ENCODE measurements around the gene TLE6. TPM values are rescaled to one million over a fixed set of nuclear protein-coding genes. Genes with fewer than 3 reads are reported as not detected.
"Not testable (repeated sequence)": the region's sequence is repeated elsewhere in the genome, so short reads cannot be mapped to it uniquely, and the experiment has no call there.

Gene TLE6
- total RNA-seq, 4 donors from 2014 or later, result 0.62 to 1.2 TPM; not detected in 2

DNA sequence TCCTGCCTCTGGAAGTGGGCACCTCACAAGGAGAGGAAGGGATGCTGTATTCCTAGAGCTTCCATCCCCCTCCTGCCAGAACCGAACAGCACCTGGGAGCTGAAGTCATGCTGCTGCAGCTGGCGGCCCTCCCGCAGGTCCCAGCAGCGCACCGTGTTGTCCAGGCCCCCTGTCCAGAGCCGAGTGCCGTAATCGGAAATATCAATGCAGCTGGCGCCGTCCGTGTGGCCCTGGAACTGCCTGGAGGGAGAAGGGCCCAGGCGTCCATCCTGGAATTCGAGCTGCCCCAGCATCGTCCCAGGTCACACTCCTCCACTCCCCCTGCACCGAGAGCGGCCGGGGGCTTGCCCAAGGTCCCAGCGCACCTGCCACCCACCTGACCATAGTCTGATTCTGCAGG lies 28.0 kb downstream of the TLE6 start:
- Histone ChIP-seq H3K27me3 (no peaks in the 10 kb centered on the region), H3K4me3 (no peak overlapping the region), H3K4me1 (no peaks in the 10 kb centered on the region), H3K9me3 (no peaks in the 10 kb centered on the region), H3K27ac (no peak overlapping the region), H3K36me3 (peaks cover 0 to 17% of the 10 kb centered on the region in 2 donors)
- intact Hi-C loops (cut with DNase I; ENCODE audit: low total_unique reads), result no loop called here
- TF ChIP-seq, protein P1, sequence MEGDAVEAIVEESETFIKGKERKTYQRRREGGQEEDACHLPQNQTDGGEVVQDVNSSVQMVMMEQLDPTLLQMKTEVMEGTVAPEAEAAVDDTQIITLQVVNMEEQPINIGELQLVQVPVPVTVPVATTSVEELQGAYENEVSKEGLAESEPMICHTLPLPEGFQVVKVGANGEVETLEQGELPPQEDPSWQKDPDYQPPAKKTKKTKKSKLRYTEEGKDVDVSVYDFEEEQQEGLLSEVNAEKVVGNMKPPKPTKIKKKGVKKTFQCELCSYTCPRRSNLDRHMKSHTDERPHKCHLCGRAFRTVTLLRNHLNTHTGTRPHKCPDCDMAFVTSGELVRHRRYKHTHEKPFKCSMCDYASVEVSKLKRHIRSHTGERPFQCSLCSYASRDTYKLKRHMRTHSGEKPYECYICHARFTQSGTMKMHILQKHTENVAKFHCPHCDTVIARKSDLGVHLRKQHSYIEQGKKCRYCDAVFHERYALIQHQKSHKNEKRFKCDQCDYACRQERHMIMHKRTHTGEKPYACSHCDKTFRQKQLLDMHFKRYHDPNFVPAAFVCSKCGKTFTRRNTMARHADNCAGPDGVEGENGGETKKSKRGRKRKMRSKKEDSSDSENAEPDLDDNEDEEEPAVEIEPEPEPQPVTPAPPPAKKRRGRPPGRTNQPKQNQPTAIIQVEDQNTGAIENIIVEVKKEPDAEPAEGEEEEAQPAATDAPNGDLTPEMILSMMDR (IDR thresholded peaks at IDR 0.05 in 4 of 5, conservative IDR thresholded peaks at IDR 0.05 in 1 of 5), result no peak
- no peak for TF ChIP-seq POLR2A (IDR thresholded peaks at IDR 0.05)
- in situ Hi-C loops (cut with MboI; ENCODE audit: low sequenced_read_pairs in 4 of 4), result no loop called here
- DNase-seq, result no peak
- no peak for ATAC-seq

DNA sequence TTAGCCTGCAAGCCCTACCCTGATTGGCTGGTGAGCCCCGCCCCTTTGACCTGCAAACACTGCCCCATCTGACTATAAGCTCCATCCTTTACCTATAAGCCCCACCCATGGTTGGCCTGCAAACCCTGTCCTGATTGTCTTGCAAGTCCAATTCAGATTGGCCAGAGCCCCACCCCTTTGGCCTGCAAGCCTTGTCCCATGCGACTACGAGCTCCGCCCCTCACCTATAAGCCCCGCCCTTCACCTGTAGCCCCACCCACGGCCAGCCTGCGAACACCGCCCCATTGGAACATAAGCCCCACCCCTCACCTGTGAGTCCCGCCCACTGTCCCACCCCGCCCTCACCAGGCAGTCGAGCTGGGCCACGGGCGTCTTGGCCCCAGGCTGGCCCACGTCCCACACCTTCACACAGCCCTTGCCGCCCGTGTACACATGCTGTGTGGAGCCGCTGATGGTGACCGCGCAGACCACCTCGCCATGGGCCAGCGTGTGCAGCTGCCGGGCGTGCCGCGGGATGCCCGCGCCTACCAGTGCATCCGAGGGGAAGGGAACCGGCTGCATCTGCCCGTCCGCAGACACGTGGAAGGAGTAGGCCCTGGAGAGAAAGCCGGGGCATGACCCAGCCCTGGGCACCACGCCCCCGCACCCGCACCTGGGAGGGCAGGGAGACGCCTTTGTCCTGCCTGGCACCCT lies 28.9 kb downstream of the TLE6 start:
- Histone ChIP-seq H3K4me1 (no peaks in the 10 kb centered on the region), H3K27me3 (no peaks in the 10 kb centered on the region), H3K36me3 (peaks cover 0 to 21% of the 10 kb centered on the region in 2 donors), H3K4me3 (no peak overlapping the region), H3K9me3 (no peaks in the 10 kb centered on the region), H3K27ac (no peak overlapping the region)
- in situ Hi-C loops (cut with MboI; ENCODE audit: low sequenced_read_pairs in 4 of 4) (no loop called here), intact Hi-C loops (cut with DNase I; ENCODE audit: low total_unique reads) (no loop called here)
- TF ChIP-seq, protein P1 (IDR thresholded peaks at IDR 0.05 in 4 of 5, conservative IDR thresholded peaks at IDR 0.05 in 1 of 5), result no peak
- TF ChIP-seq POLR2A (IDR thresholded peaks at IDR 0.05), result no peak
- no peak for DNase-seq
- no peak for ATAC-seq

DNA sequence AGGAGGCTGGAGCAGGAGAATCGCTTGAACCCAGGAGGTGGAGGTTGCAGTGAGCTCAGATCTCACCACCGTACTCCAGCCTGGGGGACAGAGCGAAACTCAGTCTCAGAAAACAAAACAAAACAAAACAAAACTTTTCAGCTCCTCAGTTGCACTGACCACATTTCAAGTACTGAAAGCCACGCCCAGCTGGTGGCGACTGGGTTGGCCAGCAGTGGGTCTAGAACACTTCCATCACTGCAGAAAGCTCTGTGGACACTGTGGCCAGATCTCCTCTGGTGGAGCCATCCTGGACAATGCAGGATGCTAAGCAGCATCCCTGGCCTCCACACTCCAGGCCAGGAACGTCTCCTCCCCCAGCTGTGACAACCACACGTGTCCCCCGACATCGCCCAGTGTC lies 30.6 kb downstream of the TLE6 start:
- in situ Hi-C loops (cut with MboI; ENCODE audit: low sequenced_read_pairs in 4 of 4), result no loop called here
- TF ChIP-seq, protein P1 (IDR thresholded peaks at IDR 0.05 in 4 of 5, conservative IDR thresholded peaks at IDR 0.05 in 1 of 5), result no peak
- TF ChIP-seq POLR2A (IDR thresholded peaks at IDR 0.05), result no peak

DNA sequence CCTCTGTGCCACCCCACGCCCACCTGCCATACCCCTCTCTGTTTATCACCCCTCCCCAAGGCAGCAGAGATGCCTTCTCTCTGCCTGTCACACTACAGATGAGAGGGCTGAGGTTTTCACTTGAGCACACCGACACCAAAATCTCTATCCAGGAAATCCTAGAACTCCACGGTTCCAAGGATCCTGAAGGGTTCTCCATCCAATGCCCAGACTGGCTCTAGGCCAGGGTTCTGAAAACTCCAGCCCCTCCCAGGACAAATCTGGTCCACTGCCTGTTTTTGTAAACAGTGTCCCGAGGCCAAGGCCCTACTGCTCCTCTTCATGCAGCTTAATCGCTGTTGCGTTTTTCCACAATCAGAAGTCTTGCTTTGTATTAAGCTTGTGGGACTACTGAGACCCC lies 31.6 kb downstream of the TLE6 start:
- Histone ChIP-seq H3K27ac (no peak overlapping the region), H3K27me3 (no peaks in the 10 kb centered on the region), H3K4me3 (no peak overlapping the region), H3K9me3 (no peaks in the 10 kb centered on the region), H3K36me3 (peaks cover 0 to 32% of the 10 kb centered on the region in 2 donors), H3K4me1 (no peaks in the 10 kb centered on the region)
- ATAC-seq (no peak), DNase-seq (no peak)
- TF ChIP-seq POLR2A (IDR thresholded peaks at IDR 0.05), result no peak
- TF ChIP-seq, protein P1 (IDR thresholded peaks at IDR 0.05 in 4 of 5, conservative IDR thresholded peaks at IDR 0.05 in 1 of 5), result no peak
- intact Hi-C loops (cut with DNase I; ENCODE audit: low total_unique reads), result no loop called here
- in situ Hi-C loops (cut with MboI; ENCODE audit: low sequenced_read_pairs in 4 of 4), result no loop called here

More for the DNA sequence above, 30.6 kb downstream of the TLE6 start:
- Histone ChIP-seq H3K27me3 (no peaks in the 10 kb centered on the region), H3K4me1 (no peaks in the 10 kb centered on the region), H3K27ac (no peak overlapping the region), H3K36me3 (peaks cover 0 to 22% of the 10 kb centered on the region in 2 donors), H3K4me3 (no peak overlapping the region), H3K9me3 (no peaks in the 10 kb centered on the region)
- intact Hi-C loops (cut with DNase I; ENCODE audit: low total_unique reads), result no loop called here
- no peak for DNase-seq
- ATAC-seq, result no peak

DNA sequence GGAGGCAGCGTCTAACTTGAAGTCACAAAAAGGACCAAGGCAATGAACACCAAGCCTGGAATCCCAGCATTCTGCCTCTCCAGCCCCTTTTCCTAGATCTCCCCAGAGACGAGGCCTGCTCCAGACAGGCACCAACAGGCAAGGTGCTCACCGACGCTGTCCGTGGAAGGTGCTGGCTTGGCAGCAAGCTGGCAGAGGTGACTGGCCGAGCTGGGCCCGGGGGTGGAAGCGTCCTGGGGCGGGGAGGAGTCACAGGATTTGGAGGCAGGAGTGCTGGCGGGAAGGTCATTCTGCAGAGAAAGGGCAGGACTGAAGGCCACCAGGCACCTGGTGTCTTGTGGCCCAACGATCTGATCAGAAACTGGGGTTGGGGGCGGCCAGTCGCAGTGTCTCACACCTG lies 33.5 kb downstream of the TLE6 start:
- H3K4me3 ChIP-seq, result no peak overlapping the region
- no peak for ATAC-seq
- no peak for DNase-seq
- in situ Hi-C loops (cut with MboI; ENCODE audit: low sequenced_read_pairs in 4 of 4) (no loop called here), intact Hi-C loops (cut with DNase I; ENCODE audit: low total_unique reads) (no loop called here)
- peaks cover 0 to 22% of the 10 kb centered on the region in 2 donors for H3K36me3 ChIP-seq
- TF ChIP-seq, protein P1 (IDR thresholded peaks at IDR 0.05 in 4 of 5, conservative IDR thresholded peaks at IDR 0.05 in 1 of 5), result no peak
- TF ChIP-seq POLR2A (IDR thresholded peaks at IDR 0.05), result no peak
- no peaks in the 10 kb centered on the region for H3K4me1 ChIP-seq
- no peaks in the 10 kb centered on the region for H3K27me3 ChIP-seq
- no peaks in the 10 kb centered on the region for H3K9me3 ChIP-seq
- no peak overlapping the region for H3K27ac ChIP-seq

DNA sequence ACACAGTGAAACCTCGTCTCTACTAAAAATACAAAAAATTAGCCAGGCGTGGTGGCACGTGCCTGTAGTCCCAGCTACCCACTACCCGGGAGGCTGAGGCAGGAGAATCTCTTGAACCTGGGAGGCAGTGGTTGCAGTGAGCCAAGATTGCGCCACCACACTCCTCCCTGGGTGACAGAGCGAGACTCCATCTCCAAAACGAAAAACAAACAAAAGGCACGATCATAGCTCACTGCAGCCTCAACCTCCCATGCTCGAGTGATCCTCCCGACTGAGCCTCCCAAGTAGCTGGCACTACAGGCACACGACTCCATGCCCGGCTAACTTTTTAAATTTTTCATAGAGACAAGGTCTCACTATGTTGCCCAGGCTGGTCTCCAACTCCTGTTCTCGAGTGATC lies 34.7 kb downstream of the TLE6 start:
- ATAC-seq; DNase-seq; H3K4me1 ChIP-seq; H3K27ac ChIP-seq; H3K9me3 ChIP-seq; in situ Hi-C loops (cut with MboI; ENCODE audit: low sequenced_read_pairs in 4 of 4); intact Hi-C loops (cut with DNase I; ENCODE audit: low total_unique reads); H3K4me3 ChIP-seq; H3K27me3 ChIP-seq: not testable (repeated sequence)
- peaks cover 0 to 22% of the 10 kb centered on the region in 2 donors for H3K36me3 ChIP-seq
